GM12874 (cell line): ENCODE measurements around the gene ISLR.

ENCODE experiments used
- TF ChIP-seq, protein P1 (sequence below): IDR thresholded peaks from 2 replicates; pipeline ENCODE4 v1.5.1; 2011; ENCODE audit warnings: low read depth, mild to moderate bottlenecking, control low read depth, low read length, moderate library complexity; ENCODE audit not compliant: insufficient read depth

The ISLR gene

DNA sequence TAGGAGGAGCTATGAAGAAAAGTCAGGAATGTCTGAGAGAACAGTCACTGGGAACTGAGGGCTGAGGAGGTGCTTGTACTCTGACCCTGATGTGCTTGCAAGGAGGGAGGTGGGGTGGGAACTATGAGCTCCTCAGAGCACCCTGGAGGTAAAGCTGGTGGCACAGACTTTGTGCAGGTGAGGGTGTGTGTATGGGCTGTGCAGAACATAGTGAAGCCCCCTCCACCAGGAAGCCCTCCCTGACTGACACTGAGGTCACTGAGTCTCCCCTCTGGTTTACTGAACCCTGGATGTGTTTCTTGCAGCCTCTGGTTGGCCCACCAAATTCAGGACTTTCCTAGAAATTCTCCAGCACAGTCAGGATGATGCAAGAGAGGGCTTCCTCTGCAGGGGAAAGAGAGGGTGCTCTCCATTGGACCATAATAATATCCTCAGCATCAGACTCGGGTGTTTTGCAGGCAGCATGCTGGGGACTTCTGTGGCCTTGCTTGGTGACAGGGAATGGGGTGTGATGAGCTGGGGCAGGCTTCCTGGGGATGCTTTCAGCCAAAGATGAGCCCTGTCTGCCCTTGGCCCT, 1.5 kb upstream of the ISLR start:
- TF ChIP-seq, protein P1, sequence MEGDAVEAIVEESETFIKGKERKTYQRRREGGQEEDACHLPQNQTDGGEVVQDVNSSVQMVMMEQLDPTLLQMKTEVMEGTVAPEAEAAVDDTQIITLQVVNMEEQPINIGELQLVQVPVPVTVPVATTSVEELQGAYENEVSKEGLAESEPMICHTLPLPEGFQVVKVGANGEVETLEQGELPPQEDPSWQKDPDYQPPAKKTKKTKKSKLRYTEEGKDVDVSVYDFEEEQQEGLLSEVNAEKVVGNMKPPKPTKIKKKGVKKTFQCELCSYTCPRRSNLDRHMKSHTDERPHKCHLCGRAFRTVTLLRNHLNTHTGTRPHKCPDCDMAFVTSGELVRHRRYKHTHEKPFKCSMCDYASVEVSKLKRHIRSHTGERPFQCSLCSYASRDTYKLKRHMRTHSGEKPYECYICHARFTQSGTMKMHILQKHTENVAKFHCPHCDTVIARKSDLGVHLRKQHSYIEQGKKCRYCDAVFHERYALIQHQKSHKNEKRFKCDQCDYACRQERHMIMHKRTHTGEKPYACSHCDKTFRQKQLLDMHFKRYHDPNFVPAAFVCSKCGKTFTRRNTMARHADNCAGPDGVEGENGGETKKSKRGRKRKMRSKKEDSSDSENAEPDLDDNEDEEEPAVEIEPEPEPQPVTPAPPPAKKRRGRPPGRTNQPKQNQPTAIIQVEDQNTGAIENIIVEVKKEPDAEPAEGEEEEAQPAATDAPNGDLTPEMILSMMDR, result no peak

DNA sequence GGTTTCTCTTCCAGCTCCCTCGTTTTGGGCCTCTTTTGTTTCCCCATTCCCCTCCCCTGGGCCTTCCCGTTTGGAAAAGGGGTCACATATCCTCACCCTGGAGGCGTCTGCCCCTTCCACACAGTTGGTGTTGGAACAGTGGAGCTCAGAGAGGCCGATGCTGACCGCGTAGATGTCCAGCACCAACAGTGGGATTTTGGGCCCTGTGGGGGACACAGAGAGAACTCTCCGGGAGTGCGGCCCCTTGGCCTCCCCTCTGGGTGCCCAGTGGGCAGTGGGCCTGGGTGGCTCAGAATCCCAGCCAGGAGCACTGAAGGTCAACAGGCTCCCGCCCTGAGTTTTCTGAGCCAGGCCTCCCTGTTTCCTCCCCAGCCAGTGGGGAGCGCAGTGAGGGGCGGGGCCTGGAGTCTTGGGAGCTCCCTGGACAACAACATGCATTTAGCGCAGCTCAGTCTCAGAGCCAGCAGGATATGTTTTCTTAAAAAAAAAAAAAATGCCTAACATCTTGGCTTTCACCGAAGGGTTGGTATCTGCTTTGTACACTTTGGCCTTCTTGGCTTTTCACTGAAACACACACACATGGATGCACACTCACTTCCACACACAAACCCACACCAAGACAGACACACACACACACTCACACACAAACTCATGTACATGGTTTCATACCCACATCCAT, 670 bp upstream of the ISLR start:
- TF ChIP-seq, protein P1, result no peak

DNA sequence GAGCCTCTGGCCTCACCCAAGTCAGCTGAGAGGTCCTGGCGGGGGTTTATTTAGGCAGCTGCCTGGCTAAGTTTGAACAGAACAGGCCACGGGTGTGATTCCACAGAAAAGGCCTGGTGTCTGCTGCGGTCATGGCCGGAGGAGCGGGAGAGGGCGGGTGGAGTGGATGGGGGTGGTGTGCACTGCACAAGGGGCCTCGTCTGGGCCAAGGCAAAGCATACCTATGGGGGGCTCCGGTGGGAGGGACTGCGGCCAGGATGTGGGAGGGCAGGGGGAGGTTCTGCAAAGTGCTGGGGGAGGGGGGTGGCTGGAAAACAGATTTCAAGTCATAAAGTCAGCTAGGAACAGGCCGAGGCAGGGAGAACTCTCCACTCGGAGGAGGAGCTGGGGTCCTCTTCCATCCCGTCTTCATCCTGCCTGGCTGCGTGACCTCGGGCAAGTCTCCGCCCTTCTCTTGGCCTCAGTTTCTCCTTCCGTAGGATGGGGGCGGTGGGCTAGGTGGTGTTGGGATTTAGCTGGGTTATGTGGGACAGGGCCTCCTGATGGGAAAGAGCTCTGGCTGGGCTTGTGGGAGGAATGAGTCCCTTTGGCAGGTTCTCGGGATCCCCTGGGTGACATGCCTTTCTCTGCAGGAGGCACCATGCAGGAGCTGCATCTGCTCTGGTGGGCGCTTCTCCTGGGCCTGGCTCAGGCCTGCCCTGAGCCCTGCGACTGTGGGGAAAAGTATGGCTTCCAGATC, 878 bp downstream of the ISLR start:
- TF ChIP-seq, protein P1, result no peak

DNA sequence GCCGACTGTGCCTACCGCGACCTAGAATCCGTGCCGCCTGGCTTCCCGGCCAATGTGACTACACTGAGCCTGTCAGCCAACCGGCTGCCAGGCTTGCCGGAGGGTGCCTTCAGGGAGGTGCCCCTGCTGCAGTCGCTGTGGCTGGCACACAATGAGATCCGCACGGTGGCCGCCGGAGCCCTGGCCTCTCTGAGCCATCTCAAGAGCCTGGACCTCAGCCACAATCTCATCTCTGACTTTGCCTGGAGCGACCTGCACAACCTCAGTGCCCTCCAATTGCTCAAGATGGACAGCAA, 1.4 kb downstream of the ISLR start:
- TF ChIP-seq, protein P1, result no peak

DNA sequence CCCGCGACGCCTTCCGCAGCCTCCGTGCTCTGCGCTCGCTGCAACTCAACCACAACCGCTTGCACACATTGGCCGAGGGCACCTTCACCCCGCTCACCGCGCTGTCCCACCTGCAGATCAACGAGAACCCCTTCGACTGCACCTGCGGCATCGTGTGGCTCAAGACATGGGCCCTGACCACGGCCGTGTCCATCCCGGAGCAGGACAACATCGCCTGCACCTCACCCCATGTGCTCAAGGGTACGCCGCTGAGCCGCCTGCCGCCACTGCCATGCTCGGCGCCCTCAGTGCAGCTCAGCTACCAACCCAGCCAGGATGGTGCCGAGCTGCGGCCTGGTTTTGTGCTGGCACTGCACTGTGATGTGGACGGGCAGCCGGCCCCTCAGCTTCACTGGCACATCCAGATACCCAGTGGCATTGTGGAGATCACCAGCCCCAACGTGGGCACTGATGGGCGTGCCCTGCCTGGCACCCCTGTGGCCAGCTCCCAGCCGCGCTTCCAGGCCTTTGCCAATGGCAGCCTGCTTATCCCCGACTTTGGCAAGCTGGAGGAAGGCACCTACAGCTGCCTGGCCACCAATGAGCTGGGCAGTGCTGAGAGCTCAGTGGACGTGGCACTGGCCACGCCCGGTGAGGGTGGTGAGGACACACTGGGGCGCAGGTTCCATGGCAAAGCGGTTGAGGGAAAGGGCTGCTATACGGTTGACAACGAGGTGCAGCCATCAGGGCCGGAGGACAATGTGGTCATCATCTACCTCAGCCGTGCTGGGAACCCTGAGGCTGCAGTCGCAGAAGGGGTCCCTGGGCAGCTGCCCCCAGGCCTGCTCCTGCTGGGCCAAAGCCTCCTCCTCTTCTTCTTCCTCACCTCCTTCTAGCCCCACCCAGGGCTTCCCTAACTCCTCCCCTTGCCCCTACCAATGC, 2.0 kb downstream of the ISLR start:
- TF ChIP-seq, protein P1, result no peak

DNA sequence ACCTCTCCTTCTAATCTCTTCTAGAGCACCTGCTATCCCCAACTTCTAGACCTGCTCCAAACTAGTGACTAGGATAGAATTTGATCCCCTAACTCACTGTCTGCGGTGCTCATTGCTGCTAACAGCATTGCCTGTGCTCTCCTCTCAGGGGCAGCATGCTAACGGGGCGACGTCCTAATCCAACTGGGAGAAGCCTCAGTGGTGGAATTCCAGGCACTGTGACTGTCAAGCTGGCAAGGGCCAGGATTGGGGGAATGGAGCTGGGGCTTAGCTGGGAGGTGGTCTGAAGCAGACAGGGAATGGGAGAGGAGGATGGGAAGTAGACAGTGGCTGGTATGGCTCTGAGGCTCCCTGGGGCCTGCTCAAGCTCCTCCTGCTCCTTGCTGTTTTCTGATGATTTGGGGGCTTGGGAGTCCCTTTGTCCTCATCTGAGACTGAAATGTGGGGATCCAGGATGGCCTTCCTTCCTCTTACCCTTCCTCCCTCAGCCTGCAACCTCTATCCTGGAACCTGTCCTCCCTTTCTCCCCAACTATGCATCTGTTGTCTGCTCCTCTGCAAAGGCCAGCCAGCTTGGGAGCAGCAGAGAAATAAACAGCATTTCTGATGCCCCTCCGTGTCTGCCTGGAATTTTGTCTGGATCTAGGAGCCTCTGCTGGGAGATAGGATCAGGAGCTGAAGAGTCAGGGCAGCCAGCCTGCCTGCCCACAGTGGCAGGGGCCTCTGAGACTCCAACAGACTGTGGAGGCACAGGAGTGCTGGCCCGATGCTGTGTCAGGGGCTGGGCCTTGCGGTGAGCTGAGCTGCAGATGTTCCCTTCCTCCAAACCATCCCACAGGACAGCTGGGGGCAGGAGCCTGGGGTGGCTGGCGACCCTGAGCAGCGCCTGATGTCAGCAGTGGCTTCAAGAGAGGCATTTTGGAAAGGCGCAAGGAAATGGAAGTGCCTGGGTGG, 3.0 kb downstream of the ISLR start:
- TF ChIP-seq, protein P1, result no peak
